Measurements from ENCODE around the gene EPHB1.

- TF ChIP-seq POLR2A (IDR thresholded peaks at IDR 0.05) (no peak), CTCF (IDR thresholded peaks at IDR 0.05) (no peak), POLR2AphosphoS5 (IDR thresholded peaks at IDR 0.05) (no peak)
Measured at GRCh38 chr3:135142530-135142929, 347.5 kb downstream of the EPHB1 start.
